NCI-H2171 (cell line): Measurements from ENCODE around the gene PSME1.

Source experiments
- DNase-seq: peaks from one replicate; lab custom pipeline; 2025; lab: John Stamatoyannopoulos, UW

PSME1 gene

DNA sequence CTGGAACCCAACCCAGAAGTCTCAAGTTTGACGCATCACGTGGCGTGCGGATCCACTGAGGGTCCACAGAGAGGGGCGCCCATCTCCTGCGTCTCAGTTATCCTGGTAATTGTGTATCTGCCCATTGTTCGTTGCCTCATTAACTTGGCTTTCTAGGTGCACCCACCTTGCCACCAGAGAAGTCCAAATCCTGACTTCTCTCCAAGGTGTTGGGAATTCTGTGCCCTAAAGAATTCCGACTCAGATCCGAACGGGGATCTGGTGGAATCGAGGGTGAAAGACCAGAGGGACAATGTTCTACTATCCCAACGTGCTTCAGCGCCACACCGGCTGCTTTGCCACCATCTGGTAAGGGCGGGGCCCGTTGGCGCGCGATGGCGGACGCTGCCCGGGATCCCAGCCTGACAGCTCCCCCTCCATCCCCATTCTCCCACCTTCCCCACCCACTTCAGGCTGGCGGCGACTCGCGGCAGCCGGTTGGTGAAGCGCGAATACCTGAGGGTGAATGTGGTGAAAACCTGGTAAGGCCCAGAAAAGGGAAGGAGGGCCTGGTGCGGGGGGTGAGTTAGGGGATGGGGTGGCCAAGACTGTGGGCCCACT lies 36.4 kb downstream of the PSME1 start:
- peak; percentile 63 for DNase-seq

DNA sequence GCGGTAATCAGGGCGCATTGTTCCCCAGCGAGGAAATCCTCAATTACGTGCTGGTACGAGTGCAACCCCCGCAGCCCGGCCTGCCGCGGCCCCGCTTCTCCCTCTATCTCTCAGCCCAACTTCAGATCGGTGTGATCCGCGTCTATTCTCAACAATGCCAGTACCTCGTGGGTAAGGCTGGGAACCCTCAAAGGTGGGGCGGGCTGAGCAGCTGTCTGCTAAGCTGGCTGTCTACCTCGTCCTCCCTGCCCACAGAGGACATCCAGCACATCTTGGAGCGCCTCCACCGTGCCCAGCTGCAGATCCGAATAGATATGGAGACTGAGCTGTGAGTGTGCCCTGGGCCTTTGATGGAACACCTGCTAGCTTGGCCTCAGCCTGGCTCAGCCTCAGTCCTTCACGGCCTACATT lies 36.9 kb downstream of the PSME1 start:
- no peak for DNase-seq

DNA sequence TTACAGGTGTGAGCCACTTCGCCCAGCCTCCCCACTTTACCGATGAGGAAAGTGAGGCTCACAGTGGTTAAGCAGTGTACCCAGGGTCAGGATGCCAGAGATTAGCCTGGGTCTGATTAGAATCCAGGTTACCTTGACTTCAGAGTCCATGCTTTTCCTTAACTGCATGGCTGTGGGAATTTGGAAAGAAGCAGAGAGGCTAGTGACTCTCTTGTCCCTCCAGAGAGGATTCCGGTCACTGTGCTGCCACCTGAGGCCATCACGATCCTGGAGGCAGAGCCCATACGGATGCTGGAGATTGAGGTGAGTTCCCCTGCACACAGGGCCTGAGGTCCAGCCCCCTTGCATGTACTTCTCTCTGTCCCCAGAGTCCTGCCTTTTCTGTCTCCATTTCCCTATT lies 40.6 kb downstream of the PSME1 start:
- no peak for DNase-seq

DNA sequence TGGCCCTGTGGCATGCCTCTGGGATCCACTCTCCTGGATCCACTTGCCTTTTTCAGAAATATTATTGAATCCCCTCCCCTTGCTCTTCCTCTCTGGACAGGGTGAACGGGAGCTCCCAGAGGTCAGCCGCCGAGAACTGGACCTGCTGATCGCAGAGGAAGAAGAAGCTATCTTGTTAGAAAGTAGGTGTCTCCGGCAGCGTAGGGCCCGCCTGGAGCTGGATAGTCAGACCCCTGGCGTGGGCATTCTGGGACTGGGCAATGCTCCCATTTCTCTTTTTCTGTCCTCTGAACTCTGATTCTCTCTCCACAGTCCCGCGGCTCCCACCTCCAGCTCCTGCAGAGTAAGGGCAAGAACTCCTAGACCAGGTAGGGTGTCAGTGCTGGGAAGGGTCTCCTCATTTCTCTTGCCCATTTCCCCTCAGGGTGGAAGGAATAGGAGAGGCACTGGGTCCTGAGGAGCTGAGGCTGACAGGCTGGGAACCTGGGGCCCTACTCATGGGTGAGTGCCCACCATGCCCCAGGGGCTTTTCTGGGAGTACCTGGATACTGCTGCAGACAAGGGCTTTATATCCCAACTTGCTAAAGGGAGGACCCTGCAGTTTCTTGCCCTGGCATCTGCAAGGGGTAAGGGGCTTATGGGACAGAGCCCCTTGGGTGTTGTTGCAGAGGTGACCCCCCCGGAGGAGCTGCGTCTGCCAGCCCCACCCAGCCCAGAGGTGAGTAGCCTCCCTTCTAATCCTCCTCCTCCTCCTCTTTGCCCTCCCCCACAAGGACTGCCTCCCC lies 41.2 kb downstream of the PSME1 start:
- no peak for DNase-seq

DNA sequence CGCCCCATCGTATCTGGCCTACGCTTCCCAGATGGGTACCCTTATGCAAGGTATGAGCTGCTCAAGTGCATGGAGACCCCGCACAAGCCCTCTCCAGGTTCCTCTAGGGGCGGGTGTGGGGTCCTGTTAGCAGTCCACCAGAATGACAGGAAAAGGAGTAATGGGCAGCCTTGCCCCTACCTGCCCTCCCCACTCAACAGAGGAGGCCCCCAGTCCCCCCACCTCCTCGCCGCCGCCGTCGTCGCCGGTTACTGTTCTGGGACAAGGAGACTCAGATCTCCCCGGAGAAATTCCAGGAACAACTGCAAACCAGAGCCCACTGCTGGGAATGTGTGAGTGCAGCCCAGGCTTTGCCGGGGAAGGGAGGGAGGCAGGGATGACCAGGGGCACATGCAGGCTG lies 41.9 kb downstream of the PSME1 start:
- no peak for DNase-seq

DNA sequence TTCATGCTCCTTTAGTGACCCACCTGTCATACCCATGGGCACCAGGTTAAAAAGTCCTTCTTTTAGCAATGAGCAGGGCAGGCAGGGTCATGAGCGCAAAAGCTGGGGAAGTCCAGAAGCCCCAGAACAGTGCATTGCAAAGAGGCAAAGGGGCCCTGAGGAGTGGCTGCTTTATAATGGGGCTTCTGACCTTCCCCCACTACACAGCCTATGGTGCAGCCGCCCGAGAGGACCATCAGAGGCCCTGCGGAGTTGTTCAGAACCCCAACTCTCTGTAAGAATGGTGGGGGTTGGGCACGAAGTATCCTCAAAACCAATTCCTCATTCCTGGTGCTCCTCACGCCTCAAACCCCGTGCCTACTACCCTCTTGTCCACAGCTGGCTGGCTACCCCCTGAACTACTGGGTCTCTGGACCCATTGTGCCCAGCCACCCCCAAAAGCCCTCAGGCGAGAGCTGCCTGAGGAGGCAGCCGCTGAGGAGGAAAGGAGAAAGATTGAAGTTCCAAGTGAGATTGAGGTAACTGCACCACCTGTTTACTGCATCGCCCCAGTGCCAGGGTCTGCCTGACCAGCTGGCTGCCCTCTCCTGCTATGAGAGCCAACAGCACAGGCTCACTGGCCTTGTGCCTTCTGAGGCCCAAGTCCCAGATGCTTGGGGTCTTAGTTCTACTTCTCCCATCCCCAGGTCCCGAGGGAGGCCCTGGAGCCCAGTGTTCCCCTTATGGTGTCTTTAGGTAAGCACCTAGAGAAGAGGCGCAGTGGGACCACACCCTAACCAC lies 42.6 kb downstream of the PSME1 start:
- DNase-seq = no peak

DNA sequence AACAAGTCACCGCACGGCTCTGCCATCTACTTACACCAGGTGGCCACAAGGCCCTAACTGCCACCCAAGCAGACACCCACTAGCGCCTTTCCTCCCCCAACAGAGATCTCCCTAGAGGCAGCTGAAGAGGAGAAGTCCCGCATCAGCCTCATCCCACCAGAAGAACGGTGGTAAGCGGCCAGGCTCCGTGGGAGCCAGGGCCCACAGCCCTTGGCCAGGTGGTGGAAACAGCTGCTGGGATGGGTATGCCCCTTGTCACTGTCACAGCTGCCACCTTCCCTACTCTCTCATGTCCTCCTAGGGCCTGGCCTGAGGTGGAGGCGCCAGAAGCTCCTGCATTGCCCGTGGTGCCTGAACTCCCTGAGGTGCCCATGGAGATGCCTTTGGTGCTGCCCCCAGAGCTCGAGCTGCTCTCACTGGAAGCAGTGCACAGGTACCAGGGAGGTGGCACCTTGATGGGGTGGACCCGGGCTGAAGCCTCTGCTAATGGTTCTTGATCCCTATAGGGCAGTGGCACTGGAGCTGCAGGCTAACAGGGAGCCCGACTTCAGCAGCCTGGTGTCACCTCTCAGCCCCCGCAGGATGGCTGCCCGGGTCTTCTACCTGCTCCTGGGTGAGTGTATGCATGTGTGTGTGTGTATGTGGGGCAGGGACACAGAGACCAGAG lies 43.4 kb downstream of the PSME1 start:
- DNase-seq = no peak

DNA sequence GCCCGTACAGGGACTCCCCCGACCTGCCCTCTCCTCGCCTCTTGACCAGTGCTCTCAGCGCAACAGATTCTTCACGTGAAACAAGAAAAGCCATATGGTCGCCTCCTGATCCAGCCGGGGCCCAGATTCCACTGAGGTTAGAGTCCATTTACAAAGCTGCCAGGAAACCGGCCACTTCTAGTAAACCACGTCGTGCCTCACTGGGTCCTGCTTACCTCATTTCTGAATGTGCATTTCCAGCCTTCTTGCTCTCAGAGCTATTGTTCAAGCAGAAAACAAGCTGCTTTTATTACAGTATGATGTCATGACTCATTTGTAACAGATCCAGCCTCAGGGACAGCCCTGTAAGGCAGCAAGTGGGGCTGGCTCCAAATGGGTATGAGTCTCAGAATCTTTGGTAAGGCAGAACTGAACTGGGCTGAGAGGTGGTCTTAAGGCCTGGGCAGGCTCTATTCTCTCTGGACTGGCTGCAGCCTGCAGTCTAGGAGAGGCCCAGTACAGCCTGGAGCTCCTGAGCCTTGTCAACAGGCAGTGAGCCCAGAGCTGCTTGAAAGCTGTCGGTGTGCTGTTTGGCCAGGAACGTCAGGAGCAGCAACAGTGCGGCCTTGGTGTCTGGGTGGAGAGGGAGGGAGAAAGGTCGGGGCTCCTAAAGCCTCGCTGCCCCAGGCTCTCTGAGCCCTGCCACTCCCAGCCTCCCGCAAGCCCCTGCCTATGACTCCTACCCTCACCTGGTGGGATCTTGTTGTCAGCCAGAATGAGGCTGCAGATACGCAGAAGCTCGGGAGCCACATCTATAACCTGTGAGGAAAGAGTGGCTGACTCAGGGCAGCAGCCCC lies 44.2 kb downstream of the PSME1 start:
- DNase-seq = no peak

DNA sequence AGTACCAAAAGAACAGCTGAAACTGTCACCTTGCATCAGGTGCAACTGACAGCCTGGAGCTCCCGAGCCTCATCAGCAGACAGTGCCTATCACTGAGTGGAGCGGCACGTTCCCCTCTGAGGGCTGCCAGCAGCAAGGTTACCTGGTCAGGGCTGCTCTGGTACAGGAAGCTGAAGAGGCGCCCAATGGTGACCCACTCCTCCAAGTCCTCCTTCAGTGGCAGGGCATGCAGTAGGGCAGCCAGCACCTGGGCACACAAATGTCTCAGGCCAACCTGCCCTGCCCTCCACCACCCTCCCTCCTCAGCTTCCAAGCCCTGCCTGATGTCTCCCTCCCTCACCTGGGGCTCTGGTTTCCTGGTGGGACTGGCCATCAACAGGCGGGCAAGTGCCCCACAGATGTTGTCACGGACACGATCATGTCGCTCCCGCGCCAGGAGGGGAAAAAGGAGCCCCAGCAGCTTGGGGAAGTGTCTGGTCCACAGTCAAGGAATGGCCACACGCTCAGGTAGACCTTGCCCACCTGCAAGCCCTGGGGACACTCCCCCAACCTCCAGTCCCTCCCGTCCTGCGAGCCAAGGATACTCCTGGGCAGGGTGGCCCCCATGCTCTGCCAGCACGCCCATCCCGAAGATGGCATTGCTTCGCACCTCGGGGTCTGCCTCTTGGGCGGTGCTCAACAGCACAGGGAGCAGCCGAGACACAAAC lies 45.5 kb downstream of the PSME1 start:
- no peak for DNase-seq

DNA sequence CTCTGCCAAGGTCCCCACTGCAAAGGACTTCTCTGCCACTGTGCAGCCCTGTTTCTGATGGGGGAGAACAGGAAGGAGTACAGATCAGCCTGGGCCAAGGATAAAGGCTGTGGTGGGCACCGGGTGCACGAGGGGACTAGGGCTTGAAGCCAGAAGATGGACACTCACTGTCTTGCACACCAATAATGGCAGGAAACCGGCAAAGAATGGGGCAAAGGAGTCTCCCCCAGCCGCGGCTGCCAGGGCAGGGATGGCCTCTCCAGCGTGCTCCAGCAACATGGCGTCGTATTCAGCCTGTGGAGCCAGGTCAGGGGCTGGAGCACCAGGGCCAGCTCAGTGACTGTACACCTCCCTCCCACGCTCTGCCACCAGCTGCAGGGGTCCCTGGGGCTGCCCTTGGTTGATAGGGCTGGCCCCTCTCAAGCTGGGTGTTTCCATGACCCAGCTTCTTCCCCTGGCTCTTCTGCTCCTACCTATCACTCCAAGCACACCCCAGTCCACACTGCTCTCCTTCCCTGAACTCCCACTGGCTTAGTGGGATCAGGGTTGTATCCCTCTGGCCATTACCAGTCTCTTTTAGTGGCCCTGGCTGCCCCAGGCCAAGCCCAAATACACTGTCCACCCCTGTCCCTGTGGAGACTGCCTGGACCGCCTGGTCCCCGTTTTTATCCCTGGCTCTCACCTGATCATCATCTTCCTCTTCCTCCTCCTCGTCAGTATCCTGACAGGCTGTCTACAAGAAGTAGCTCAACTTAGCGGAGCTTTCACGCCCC lies 46.3 kb downstream of the PSME1 start:
- DNase-seq = no peak

DNA sequence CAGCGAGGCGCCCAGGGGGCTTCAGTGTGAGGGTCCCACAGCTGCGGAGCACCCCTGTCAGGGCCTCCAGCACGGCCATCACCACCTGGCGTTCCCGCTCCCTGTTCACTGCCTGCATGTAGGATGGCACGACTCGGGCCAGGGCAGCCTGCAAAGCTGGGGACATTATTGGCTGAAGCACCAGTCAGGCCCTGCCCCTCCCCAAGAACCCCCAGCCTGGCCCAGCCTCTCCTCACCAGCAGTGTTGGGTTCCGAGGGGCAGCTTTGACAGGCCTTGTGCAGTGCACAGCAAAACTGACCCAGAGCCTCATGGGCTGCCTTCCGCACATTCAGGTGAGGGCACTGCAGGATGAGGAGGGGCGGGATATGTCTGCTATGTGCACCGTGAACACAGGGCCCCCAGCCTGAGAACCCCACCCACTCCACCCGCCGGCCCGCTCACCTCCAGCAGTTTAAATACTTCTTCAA lies 47.1 kb downstream of the PSME1 start:
- no peak for DNase-seq

DNA sequence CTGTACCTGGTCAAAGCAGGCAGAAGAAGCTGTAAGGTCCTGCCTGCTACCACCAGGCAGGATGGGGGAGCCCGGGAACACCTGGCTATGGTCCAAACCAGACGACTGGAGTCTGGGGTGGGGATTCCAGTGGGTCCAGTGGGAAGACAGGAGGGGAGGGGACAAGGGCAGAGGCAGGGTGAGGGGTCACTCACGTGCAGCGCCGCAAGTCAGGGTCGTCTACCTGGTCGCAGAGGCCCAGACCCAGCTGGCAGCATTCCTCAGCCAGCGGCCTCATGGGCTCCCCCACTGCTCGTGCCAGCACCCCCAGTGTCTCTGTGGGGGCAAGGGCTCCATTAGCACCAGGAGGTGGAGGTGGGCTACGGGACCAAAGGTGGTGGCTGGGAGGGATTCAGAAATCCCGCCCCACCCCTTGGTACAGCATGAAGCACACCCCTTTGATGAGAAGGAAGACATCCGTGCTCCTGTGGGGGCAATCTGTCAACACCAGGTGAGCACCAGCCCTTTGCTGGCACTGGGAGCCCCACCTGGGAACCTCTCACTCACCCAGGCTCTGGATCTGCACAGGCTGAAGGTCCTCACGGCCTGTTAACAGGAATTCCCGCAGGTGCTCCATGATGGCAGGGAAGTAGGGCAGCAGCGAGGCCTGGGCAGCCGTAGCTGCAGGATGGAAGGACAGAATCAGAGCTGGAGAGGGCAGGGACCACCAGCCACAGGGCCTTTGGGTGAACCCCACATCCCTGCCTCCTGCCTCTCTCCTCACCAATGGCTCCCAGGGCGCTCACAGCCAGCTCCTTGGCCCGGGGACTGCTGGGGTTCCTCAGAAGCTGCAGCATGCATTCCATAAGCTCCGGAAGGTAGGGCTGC lies 48.3 kb downstream of the PSME1 start:
- no peak for DNase-seq

DNA sequence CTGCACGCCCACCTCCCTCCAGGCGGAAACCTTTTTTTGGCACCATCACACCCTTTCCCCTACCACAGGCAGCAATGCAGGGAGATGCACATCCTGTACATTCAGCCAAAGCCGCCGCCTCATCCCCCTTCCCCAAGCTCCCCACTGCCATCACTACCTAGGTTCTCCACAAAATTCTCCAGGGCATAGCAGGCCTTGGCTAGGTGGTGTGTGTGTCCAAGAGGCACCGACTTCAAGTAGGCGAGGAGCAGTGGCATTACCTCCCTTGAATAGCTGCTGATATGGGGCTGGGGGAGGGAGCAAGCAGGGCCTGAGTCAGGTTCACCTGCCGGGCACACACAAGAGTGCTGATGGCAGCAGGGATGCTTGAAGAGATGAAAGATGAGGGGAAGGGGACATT lies 49.0 kb downstream of the PSME1 start:
- no peak for DNase-seq

DNA sequence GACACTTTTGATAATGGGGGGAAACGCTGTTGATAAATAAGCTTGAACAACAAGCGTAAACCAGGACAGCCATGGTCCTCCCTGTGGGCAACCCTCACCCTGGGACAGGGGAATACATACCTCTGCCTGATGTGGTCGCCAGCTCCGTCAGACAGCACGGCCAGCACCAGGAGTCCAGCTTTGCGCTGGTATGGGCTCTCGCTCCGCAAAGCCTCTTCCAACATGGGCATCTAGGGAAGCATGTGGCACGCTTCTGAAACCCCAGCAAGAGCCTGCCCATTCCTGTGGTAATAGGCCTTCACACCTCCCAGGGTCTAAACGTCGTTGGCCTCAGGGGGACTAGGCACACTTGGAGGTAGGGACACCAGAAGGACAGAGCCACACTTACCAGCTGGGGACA lies 49.7 kb downstream of the PSME1 start:
- DNase-seq = no peak

DNA sequence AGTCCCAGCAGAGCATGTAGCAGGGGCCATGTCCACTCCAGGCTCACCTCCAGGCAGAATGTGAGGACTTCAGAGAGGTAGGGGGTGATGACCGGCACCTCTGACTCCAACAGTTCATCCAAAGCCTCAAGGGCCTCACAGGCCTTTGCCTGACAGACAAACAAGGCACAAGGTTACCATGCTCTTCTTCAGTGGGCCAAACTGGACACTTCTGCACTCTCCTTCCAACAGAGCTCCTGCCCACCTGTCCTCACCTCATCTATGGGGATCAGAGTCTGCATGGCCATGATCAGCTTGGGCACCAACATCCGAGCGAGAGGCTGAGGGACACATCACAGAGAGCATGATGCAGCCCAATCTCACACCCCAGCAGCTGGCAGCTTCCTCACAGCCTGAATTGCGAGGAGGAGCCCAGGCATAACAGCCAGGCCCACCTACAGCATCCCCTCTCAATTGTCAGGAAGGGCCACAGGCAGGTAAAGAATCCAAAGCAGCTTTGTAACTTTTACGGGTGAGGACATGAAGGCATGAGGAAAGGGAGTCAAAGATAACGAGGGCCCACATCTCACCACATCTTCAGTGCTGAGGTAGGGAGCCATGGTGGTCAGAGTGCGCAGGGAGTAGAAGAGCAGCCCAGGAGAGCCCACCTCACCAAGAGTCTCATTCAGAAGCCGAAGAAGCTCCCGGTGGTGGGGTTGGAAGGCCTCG lies 51.0 kb downstream of the PSME1 start:
- DNase-seq = no peak

DNA sequence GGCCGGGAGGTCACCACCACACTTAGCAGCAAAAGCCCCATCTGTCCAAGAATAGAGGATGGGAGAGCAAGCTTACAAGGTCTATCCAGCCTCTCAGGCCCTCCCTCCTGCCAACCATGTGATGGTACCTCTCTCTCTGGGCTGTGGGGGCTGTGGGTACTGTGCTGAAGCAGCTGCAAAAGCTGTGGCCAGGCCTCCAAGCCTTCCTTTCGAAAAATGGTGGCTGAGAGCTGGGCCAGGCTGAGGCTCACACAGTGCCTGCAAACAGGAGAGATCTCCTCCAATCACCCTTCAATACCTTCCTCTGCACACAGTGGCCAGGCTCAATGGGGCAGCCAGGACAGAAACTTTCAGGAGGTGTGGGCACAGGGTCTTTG lies 51.5 kb downstream of the PSME1 start:
- no peak for DNase-seq
